Measurements from ENCODE around the gene RBM6. TPM values are rescaled to one million over a fixed set of nuclear protein-coding genes. Genes with fewer than 3 reads are reported as not detected.

RBM6 gene
- total RNA-seq, 1 experiment from 2014 or later, result 90.7 TPM

DNA sequence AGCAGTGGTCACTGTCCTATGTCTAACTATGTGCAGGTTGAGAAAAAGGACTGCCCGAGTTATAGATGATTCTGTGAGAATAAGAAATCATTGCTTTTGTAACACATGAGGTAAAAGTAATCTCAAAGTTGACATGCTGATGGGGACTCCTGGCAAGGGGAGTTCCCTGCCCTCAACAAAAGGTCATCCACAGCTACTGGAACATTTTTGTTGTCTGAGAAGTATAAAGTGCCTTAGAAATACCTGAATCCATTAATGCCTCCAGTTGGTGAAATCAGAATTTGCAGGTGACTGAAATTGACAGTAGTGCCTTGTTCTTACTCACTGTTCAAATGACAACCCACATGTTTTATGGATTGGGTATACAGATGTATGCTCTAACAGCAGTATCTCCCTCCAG is 105.0 kb downstream of the RBM6 start:
- H3K4ac ChIP-seq (ENCODE audit: low read depth, low read length), result no peak overlapping the region
- TF ChIP-seq, protein P1, sequence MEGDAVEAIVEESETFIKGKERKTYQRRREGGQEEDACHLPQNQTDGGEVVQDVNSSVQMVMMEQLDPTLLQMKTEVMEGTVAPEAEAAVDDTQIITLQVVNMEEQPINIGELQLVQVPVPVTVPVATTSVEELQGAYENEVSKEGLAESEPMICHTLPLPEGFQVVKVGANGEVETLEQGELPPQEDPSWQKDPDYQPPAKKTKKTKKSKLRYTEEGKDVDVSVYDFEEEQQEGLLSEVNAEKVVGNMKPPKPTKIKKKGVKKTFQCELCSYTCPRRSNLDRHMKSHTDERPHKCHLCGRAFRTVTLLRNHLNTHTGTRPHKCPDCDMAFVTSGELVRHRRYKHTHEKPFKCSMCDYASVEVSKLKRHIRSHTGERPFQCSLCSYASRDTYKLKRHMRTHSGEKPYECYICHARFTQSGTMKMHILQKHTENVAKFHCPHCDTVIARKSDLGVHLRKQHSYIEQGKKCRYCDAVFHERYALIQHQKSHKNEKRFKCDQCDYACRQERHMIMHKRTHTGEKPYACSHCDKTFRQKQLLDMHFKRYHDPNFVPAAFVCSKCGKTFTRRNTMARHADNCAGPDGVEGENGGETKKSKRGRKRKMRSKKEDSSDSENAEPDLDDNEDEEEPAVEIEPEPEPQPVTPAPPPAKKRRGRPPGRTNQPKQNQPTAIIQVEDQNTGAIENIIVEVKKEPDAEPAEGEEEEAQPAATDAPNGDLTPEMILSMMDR (conservative IDR thresholded peaks at IDR 0.05), result no peak
- no peaks in the 10 kb centered on the region for H3K27me3 ChIP-seq (ENCODE audit: insufficient read depth, low read length)
- H3K4me1 ChIP-seq (ENCODE audit: insufficient read depth, low read length), result no peaks in the 10 kb centered on the region
- H3K4me3 Mint-ChIP-seq, result no peak overlapping the region
- H3K27me3 Mint-ChIP-seq (ENCODE audit: low read depth), result no peaks in the 10 kb centered on the region
- H3T11ph ChIP-seq (ENCODE audit: low read length), result no peak overlapping the region
- no peaks in the 10 kb centered on the region for H3K4me1 Mint-ChIP-seq
- no peak overlapping the region for H3K18ac ChIP-seq (ENCODE audit: insufficient read length, low read depth, low read length)
- no peak overlapping the region for H2BK15ac ChIP-seq (ENCODE audit: low read depth, low read length)
- H2BK12ac ChIP-seq (ENCODE audit: insufficient read length, low read depth, low read length), result no peak overlapping the region
- no peak overlapping the region for H2BK20ac ChIP-seq (ENCODE audit: low read depth, low read length, poor library complexity, severe bottlenecking)
- H3K27ac ChIP-seq (ENCODE audit: insufficient read length, low read depth, low read length), result no peak overlapping the region
- H2BK120ac ChIP-seq (ENCODE audit: low read depth, low read length, poor library complexity, severe bottlenecking), result no peak overlapping the region
- H3K79me2 ChIP-seq (ENCODE audit: insufficient read depth, low read length), result no peaks in the 10 kb centered on the region
- H2AK5ac ChIP-seq (ENCODE audit: insufficient read length, low read length), result no peak overlapping the region
- no peak overlapping the region for H3K4me2 ChIP-seq (ENCODE audit: insufficient read depth, insufficient read length, low read length)
- H3K27ac Mint-ChIP-seq, result peak overlapping the region in 2 of 3 experiments; percentile 72 to 76; a peak in 2 of 7 replicates
- H3K9me3 ChIP-seq (ENCODE audit: control insufficient read depth, low read depth, low read length), result no peaks in the 10 kb centered on the region
- no peak overlapping the region for H4K91ac ChIP-seq (ENCODE audit: insufficient read length, low read depth, low read length)
- H3K9ac ChIP-seq (ENCODE audit: extremely low read depth, insufficient read length, low read length), result no peak overlapping the region
- peaks cover 9 to 25% (median 15%) of the 10 kb centered on the region in 3 experiments; a peak in 6 of 7 replicates for H3K36me3 Mint-ChIP-seq (ENCODE audit: insufficient read depth in 1 of 3, low read depth in 3 of 3)
- H2AFZ ChIP-seq (ENCODE audit: low read length), result no peak overlapping the region
- no peak overlapping the region for H3K14ac ChIP-seq (ENCODE audit: insufficient read depth, low read length)
- no peak overlapping the region for H4K8ac ChIP-seq (replicated peaks; ENCODE audit: insufficient read length, low read depth, low read length)
- no peak for DNase-seq
- H3K9me3 Mint-ChIP-seq, result no peaks in the 10 kb centered on the region
- H4K20me1 ChIP-seq (ENCODE audit: control insufficient read depth, insufficient read depth, insufficient read length), result no peaks in the 10 kb centered on the region
- no peak overlapping the region for H3K56ac ChIP-seq (ENCODE audit: insufficient read length, low read depth, low read length)
- H3K23ac ChIP-seq (ENCODE audit: insufficient read length, low read depth, low read length), result no peak overlapping the region
- no peak overlapping the region for H4K5ac ChIP-seq (ENCODE audit: insufficient read length, low read depth, low read length)
- no CpG with 5 or more reads among the region's 1 CpG for WGBS (ENCODE audit: extremely low coverage, insufficient read length, low lambda C conversion rate)
- no peaks in the 10 kb centered on the region for H3K79me1 ChIP-seq (ENCODE audit: insufficient read depth, low read depth, low read length, poor library complexity, severe bottlenecking)
- no peaks in the 10 kb centered on the region for H3K23me2 ChIP-seq (ENCODE audit: insufficient read length, low read depth, low read length, poor library complexity, severe bottlenecking)
- no peak overlapping the region for H2BK5ac ChIP-seq (ENCODE audit: insufficient read length, low read length)
